Measurements from ENCODE around the gene KCNK5.

DNA sequence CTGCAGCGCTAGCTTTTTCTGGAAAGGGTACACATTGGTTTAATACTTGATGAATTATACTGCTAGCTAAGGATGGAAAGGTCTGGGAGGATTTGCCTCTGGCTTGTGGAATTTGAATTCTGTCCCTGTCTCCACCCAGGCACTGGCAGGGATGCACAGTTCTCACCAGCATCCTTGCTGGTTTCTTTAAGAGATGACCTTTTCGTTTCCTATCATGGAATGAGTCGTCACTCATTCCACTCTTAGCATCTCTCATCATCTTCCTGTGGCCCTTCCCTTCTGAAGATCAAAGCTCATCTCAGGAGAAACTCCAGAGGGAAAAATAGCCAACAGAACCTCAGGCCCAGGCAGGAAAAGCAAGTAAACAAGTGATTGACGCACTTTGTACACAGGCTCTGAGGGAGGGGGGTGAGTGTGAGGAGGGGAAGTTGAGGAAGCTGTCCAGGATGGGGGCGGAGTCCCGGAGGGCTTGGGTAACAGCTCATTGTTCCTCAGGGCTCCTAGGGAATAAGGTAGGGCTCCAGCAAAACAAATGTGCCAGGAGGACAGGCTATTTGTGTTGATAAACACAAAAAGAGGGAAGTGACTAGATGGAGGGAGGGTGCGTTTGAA, 88.6 kb downstream of the KCNK5 start:
- TF ChIP-seq EZH2phosphoT487 (conservative IDR thresholded peaks at IDR 0.05; ENCODE audit: low read length) = no peak
- TF ChIP-seq, protein P1, sequence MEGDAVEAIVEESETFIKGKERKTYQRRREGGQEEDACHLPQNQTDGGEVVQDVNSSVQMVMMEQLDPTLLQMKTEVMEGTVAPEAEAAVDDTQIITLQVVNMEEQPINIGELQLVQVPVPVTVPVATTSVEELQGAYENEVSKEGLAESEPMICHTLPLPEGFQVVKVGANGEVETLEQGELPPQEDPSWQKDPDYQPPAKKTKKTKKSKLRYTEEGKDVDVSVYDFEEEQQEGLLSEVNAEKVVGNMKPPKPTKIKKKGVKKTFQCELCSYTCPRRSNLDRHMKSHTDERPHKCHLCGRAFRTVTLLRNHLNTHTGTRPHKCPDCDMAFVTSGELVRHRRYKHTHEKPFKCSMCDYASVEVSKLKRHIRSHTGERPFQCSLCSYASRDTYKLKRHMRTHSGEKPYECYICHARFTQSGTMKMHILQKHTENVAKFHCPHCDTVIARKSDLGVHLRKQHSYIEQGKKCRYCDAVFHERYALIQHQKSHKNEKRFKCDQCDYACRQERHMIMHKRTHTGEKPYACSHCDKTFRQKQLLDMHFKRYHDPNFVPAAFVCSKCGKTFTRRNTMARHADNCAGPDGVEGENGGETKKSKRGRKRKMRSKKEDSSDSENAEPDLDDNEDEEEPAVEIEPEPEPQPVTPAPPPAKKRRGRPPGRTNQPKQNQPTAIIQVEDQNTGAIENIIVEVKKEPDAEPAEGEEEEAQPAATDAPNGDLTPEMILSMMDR (IDR thresholded peaks at IDR 0.05; ENCODE audit: insufficient read depth, low read length, poor library complexity, severe bottlenecking) = no peak
